Karpas-422 (cell line): ENCODE data around the gene TMC4. TPM values are rescaled to one million over a fixed set of nuclear protein-coding genes. Genes with fewer than 3 reads are reported as not detected.

Experiments
- DNase-seq: peaks from one replicate; pipeline ENCODE4 v3.0.0-alpha.2; 2015
- H2AFZ ChIP-seq: fragments of 200-600 bp; sonication (generic); 2 replicates; pipeline ENCODE4 v1.6.1; 2014; ENCODE audit warnings: antibody characterized with exemption, low read length, mixed read lengths
- H3K27ac ChIP-seq: fragments of 200-600 bp; sonication (generic); 2 replicates; pipeline ENCODE4 v1.5.1; 2014; ENCODE audit warnings: mild to moderate bottlenecking, low read length, moderate library complexity
- H3K27me3 ChIP-seq: fragments of 200-600 bp; sonication (generic); 2 replicates; pipeline ENCODE4 v1.6.1; 2014; ENCODE audit warnings: low read length, mixed read lengths
- H3K36me3 ChIP-seq: fragments of 200-600 bp; sonication (generic); 2 replicates; pipeline ENCODE4 v1.6.1; 2014; ENCODE audit warnings: low read length, mixed read lengths; ENCODE audit not compliant: insufficient read depth
- H3K4me1 ChIP-seq: fragments of 200-600 bp; sonication (generic); 2 replicates; pipeline ENCODE4 v1.6.1; 2014; ENCODE audit warnings: mild to moderate bottlenecking, low read length, mixed read lengths
- H3K4me2 ChIP-seq: fragments of 200-600 bp; sonication (generic); 2 replicates; pipeline ENCODE4 v1.6.1; 2014; ENCODE audit warnings: low read length, low read depth, mild to moderate bottlenecking; ENCODE audit not compliant: poor library complexity, severe bottlenecking
- H3K4me3 ChIP-seq: fragments of 200-600 bp; sonication (generic); 2 replicates; pipeline ENCODE4 v1.5.1; 2014; ENCODE audit warnings: mild to moderate bottlenecking, antibody characterized with exemption, low read length, mixed read lengths
- H3K79me2 ChIP-seq: fragments of 200-600 bp; sonication (generic); 2 replicates; pipeline ENCODE4 v1.6.1; 2014; ENCODE audit warnings: mild to moderate bottlenecking, low read length, mixed read lengths
- H3K9ac ChIP-seq: fragments of 200-600 bp; sonication (generic); 2 replicates; pipeline ENCODE4 v1.6.0; 2014; ENCODE audit warnings: low read length
- H3K9me2 ChIP-seq: fragments of 200-600 bp; sonication (generic), shearing (Covaris generic); replicated peaks from 2 replicates; pipeline ENCODE4 v1.6.0; 2014; ENCODE audit warnings: mild to moderate bottlenecking, low read length, moderate library complexity; ENCODE audit not compliant: insufficient read depth
- H3K9me3 ChIP-seq: fragments of 300-700, 200-600 bp; sonication (generic); 2 replicates; pipeline ENCODE4 v1.6.1; 2014; ENCODE audit warnings: low read length, mixed read lengths
- H4K20me1 ChIP-seq: fragments of 200-600 bp; sonication (generic); 2 replicates; pipeline ENCODE4 v1.6.1; 2014; ENCODE audit warnings: mild to moderate bottlenecking, antibody characterized with exemption, low read length, low read depth; ENCODE audit not compliant: insufficient read depth
- total RNA-seq: library from RNA; depleted of rRNA; stranded (reverse); fragments of >200 nt; shearing (Covaris generic); gene quantifications from 2 replicates; pipeline ENCODE4 v1.2.3, GENCODE V29; 2014; ENCODE audit warnings: low replicate concordance

The TMC4 gene
- total RNA-seq, 1 experiment from 2014 or later, result not detected

DNA sequence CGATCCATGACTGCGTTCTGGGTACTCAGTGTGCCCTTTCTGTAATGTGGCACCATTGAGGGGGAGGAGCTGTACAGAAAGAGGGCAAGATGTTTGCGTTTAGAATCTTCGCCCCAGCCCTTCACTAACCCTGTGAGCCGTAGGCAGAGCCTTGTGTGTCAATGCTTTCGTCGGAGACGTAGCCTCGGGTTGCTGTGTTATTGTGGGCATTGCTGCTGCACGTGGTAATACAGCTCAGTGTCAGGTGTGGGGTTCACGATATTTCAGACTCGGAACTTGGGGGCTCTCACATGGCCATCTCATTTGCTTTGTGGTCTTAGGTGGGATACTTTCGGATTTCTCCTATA, 33.8 kb upstream of the TMC4 start:
- H3K79me2 ChIP-seq, result peaks cover 38% of the 10 kb centered on the region
- DNase-seq, result peak; percentile 46
- H3K4me2 ChIP-seq, result no peak overlapping the region
- peaks cover 69% of the 10 kb centered on the region for H4K20me1 ChIP-seq
- H3K36me3 ChIP-seq, result peaks cover 57% of the 10 kb centered on the region
- no peaks in the 10 kb centered on the region for H3K27me3 ChIP-seq
- no peak overlapping the region for H3K9ac ChIP-seq
- H3K9me2 ChIP-seq, result no peaks in the 10 kb centered on the region
- H3K4me1 ChIP-seq, result peaks cover 14% of the 10 kb centered on the region
- H3K4me3 ChIP-seq, result no peak overlapping the region
- no peak overlapping the region for H3K27ac ChIP-seq
- H2AFZ ChIP-seq, result no peak overlapping the region
- no peaks in the 10 kb centered on the region for H3K9me3 ChIP-seq

DNA sequence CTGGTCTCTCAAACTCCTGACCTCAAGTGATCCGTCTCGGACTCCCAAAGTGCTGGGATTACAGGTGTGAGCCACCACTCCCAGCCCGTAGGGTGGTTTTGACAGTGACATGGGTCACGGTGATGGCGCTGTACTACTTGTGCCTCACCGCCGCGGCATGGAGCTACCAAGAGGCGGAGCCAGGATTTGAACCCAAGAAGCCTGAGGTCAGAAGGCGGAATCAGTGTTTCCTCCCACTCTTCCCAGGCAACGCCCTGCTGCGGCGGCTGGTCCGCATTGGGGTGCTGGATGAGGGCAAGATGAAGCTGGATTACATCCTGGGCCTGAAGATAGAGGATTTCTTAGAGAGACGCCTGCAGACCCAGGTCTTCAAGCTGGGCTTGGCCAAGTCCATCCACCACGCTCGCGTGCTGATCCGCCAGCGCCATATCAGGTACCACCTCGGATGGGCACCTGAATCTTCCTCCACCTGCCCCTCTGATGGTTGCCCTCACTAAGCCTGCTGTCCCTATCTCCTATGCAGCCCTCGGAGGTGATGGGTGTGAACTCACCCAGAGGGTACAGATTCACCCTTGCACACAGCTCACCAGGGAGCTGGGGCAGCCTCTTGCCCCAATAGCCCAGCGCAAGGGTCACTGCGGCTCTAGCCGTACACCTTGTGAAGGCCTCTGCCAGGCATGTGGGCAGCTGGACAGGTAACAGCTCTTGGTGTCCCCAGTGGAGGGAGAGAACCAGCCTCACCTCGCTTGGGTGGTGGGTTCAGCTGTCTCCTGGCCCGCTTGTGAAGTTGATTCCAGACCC, 33.3 kb upstream of the TMC4 start:
- Histone ChIP-seq H3K9ac (no peak overlapping the region), H3K79me2 (peaks cover 44% of the 10 kb centered on the region), H3K36me3 (peaks cover 62% of the 10 kb centered on the region), H3K9me2 (no peaks in the 10 kb centered on the region), H3K27me3 (no peaks in the 10 kb centered on the region), H3K4me3 (no peak overlapping the region), H4K20me1 (peaks cover 75% of the 10 kb centered on the region), H3K27ac (no peak overlapping the region), H3K4me2 (no peak overlapping the region), H3K9me3 (no peaks in the 10 kb centered on the region), H3K4me1 (peaks cover 18% of the 10 kb centered on the region), H2AFZ (no peak overlapping the region)
- DNase-seq, result peak; percentile 39

DNA sequence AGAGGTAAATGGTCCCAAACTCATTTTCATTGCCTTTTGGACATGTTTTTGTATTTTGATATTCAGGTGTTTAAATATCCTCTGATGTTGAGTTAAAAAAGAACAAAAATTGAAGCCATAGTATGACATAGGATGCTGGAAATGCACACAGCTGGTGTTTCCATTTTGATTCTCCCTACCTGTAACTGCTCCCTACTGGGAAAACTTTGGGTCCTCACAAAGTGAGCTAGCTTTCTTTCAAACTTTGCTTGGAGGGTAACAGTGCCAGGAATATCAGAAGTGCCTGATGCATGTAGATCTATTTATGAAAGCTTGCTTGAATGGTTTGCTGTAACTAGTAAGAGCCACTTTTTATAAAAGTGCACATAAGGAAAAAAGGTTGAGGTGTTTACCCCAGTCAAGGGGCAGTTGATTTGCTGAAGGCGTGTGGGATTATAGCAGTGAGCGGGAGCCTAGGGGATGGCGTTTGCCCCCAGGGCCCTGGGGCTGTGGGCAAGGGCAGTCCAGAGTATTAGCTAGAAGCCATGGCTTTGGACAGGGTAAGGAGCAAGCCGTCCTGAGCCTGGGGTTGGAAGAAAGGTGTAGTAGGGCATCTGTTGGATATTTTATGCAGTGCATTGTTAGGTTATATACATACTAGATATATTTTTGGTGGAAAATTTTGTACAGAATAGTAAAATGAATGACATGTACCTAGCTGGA, 32.0 kb upstream of the TMC4 start:
- H2AFZ ChIP-seq, result no peak overlapping the region
- H3K27me3 ChIP-seq, result no peaks in the 10 kb centered on the region
- DNase-seq, result no peak
- H3K36me3 ChIP-seq, result peaks cover 65% of the 10 kb centered on the region
- H3K4me3 ChIP-seq, result no peak overlapping the region
- peaks cover 77% of the 10 kb centered on the region for H4K20me1 ChIP-seq
- no peak overlapping the region for H3K4me2 ChIP-seq
- no peak overlapping the region for H3K9ac ChIP-seq
- H3K9me3 ChIP-seq, result no peaks in the 10 kb centered on the region
- H3K79me2 ChIP-seq, result peaks cover 47% of the 10 kb centered on the region
- peaks cover 21% of the 10 kb centered on the region for H3K4me1 ChIP-seq
- no peaks in the 10 kb centered on the region for H3K9me2 ChIP-seq
- no peak overlapping the region for H3K27ac ChIP-seq

DNA sequence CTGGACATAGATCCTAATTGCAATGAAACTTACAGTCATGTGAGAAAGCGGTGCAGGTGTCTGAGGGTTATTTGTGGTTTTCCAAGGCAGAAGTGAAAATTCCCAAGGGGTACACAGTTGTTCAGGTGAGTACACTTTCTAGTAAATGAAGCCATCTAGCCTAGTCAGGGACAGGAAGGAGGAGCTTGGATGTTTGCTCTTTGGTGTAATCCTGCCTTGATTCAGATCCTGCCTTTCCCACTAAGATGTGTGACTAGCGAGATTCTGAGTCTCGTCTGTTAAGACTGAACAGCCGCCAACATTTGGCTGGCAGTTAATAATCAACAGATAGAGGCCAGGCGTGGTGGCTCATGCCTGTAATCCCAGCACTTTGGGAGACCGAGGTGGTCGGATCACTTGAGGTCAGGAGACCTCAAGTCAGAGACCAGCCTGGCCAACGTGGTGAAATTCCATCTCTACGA, 30.2 kb upstream of the TMC4 start:
- H2AFZ ChIP-seq, result no peak overlapping the region
- peak overlapping the region; percentile 90 for H3K4me2 ChIP-seq
- H3K36me3 ChIP-seq, result peaks cover 65% of the 10 kb centered on the region
- H3K9ac ChIP-seq, result peak overlapping the region; percentile 71; the same call in 1 of the 2 replicates
- H3K27me3 ChIP-seq, result no peaks in the 10 kb centered on the region
- H3K9me2 ChIP-seq, result no peaks in the 10 kb centered on the region
- peaks cover 47% of the 10 kb centered on the region for H3K79me2 ChIP-seq
- H3K4me1 ChIP-seq, result peaks cover 29% of the 10 kb centered on the region
- H3K27ac ChIP-seq, result no peak overlapping the region
- no peak for DNase-seq
- H3K9me3 ChIP-seq, result no peaks in the 10 kb centered on the region
- H3K4me3 ChIP-seq, result no peak overlapping the region
- peaks cover 66% of the 10 kb centered on the region for H4K20me1 ChIP-seq

DNA sequence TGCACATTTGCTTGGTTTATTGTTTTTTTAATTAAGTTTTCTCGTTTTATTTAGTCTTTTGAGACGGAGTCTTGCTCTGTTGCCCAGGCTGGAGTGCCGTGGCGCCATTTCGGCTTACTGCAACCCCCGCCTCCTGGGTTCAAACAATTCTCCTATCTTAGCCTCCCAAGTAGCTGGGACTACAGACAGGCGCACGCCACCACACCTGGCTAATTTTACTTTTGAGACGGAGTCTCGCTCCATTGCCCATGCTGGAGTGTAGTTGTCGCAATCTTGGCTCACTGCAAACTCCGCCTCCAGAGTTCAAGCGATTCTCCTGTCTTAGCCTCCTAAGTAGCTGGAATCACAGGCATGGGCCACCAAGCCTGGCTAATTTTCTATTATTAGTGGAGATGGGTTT, 29.0 kb upstream of the TMC4 start:
- Histone ChIP-seq H3K27ac (peak overlapping the region; percentile 69; the same call in 1 of the 2 replicates), H3K4me2 (peak overlapping the region; percentile 90), H3K27me3 (no peaks in the 10 kb centered on the region), H3K9me3 (no peaks in the 10 kb centered on the region), H3K79me2 (peaks cover 47% of the 10 kb centered on the region), H4K20me1 (peaks cover 58% of the 10 kb centered on the region), H3K36me3 (peaks cover 57% of the 10 kb centered on the region), H3K9me2 (no peaks in the 10 kb centered on the region), H3K4me1 (peaks cover 29% of the 10 kb centered on the region), H2AFZ (no peak overlapping the region), H3K9ac (peak overlapping the region; percentile 71), H3K4me3 (peak overlapping the region; percentile 85)
- DNase-seq, result peak; percentile 42

DNA sequence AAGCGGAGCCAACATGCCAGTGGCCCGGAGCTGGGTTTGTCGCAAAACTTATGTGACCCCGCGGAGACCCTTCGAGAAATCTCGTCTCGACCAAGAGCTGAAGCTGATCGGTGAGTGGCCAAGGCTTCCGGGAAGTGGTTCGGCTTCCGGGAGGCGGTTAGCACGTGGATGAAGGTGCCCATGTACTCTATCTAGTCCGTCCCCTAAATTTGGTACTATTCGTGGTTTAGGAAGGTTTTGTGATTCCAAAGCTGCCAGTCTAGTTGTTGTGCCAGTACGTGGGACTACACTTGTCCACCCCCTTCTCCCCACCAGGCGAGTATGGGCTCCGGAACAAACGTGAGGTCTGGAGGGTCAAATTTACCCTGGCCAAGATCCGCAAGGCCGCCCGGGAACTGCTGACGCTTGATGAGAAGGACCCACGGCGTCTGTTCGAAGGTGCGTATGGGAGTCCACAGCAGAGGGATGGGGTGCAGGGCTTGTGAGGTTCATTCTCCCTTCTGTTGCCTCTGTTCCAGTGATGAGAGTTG, 28.3 kb upstream of the TMC4 start:
- Histone ChIP-seq H3K4me3 (peak overlapping the region; percentile 85), H3K4me1 (peaks cover 29% of the 10 kb centered on the region), H3K9me3 (no peaks in the 10 kb centered on the region), H2AFZ (no peak overlapping the region), H3K9ac (peak overlapping the region; percentile 71), H3K79me2 (peaks cover 47% of the 10 kb centered on the region), H3K9me2 (no peaks in the 10 kb centered on the region), H3K27me3 (no peaks in the 10 kb centered on the region), H3K4me2 (peak overlapping the region; percentile 90), H4K20me1 (peaks cover 52% of the 10 kb centered on the region), H3K36me3 (peaks cover 51% of the 10 kb centered on the region), H3K27ac (peak overlapping the region; percentile 69)
- DNase-seq, result no peak

DNA sequence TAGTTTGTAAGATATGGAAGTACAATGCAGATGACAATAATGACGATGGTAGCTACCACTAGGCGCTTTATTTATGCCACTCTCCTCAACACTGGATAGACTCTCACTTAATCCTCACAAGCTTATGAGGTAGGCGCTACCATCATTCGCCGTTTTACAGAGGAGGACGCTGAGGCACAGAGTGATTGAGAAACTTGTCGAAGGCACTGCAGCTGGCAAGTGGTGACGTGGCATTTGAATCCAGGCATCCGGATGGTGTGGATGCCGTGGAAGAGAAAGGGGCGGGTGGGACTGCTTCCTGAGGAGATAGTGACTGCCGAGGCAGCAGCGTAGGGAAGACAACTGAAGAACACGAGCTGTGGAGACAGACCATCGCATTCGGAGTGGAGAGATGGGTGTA, 26.4 kb upstream of the TMC4 start:
- peak overlapping the region; percentile 90 for H3K4me2 ChIP-seq
- H3K27ac ChIP-seq, result no peak overlapping the region
- peaks cover 29% of the 10 kb centered on the region for H3K4me1 ChIP-seq
- peaks cover 34% of the 10 kb centered on the region for H3K36me3 ChIP-seq
- H4K20me1 ChIP-seq, result peaks cover 34% of the 10 kb centered on the region
- no peak for DNase-seq
- H3K9me3 ChIP-seq, result no peaks in the 10 kb centered on the region
- H3K79me2 ChIP-seq, result peaks cover 35% of the 10 kb centered on the region
- H2AFZ ChIP-seq, result no peak overlapping the region
- H3K9me2 ChIP-seq, result no peaks in the 10 kb centered on the region
- peak overlapping the region; percentile 85; the same call in 1 of the 2 replicates for H3K4me3 ChIP-seq
- H3K27me3 ChIP-seq, result no peaks in the 10 kb centered on the region
- H3K9ac ChIP-seq, result peak overlapping the region; percentile 71; the same call in 1 of the 2 replicates

DNA sequence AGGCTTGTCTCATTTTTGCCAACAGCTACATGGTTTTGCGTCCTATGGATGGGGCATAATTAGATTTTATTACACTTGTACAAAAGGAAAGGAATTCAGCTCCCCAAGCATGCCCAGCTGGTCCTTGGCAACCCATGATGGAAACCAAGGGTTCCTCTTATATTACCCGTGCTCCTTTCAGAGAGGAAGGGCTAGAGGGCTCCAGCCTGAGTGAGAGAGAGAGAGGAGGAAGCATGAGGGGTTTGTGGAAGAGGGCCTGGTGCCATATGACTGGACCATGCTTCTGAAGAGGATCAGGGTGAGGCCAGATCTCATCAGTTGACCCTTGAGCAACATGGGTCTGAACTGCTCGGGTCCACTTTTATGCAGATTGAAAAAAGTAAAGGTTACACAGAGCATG, 24.2 kb upstream of the TMC4 start:
- no peak overlapping the region for H3K9ac ChIP-seq
- no peak overlapping the region for H3K4me2 ChIP-seq
- H3K9me2 ChIP-seq, result no peaks in the 10 kb centered on the region
- peaks cover 24% of the 10 kb centered on the region for H3K36me3 ChIP-seq
- no peaks in the 10 kb centered on the region for H3K9me3 ChIP-seq
- H3K4me3 ChIP-seq, result no peak overlapping the region
- H3K4me1 ChIP-seq, result peaks cover 29% of the 10 kb centered on the region
- no peaks in the 10 kb centered on the region for H3K27me3 ChIP-seq
- H4K20me1 ChIP-seq, result peaks cover 11% of the 10 kb centered on the region
- DNase-seq, result no peak
- H2AFZ ChIP-seq, result no peak overlapping the region
- H3K27ac ChIP-seq, result no peak overlapping the region
- H3K79me2 ChIP-seq, result peaks cover 29% of the 10 kb centered on the region
